HG02852 (cell line): ENCODE results near the gene SNHG17.
"Not testable (repeated sequence)": the region's sequence is repeated elsewhere in the genome, so short reads cannot be mapped to it uniquely, and the experiment has no call there.

Experiments used
- ATAC-seq: cut with Tn5 transposase; IDR thresholded peaks from one replicate; pipeline ENCODE4 v1.9.1; 2021; ENCODE audit warnings: mild to moderate bottlenecking, moderate library complexity; ENCODE audit not compliant: unreplicated experiment

The SNHG17 gene

DNA sequence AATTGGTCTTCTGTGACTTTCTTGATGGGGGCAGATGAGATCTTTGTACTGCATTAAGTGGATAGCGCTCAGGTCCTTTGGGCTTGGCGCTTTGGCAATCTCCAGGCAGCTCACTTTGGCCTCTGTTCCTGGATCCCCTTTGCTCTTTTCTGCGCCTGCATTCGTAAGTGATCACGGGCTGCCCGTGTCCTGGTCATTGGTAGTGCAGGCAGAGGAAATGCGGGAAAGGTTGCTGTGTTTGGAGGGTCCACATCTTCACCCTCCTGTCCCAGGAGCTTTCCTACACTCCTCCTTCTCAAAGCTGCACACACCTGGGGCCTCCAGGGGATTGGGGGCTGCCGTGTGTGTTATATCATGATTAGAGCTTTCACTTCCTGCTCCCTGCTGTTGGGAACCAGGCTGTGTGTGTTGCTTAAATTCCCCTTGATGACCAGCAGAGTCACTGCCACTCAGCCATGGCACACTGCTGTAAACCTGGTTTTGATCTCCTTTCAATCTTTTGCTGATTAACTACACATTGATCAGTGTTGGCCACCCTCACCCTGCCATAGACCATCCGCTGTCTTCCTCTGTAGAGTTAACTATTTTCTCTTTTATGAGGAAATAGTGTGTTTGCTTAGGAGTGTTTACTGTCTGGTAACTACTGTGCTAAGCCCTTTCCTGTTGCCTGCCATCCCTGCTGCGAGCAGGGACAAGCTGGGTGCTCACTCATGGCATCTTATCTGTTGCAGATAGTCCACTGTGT, 13.0 kb upstream of the SNHG17 start:
- no peak for ATAC-seq

DNA sequence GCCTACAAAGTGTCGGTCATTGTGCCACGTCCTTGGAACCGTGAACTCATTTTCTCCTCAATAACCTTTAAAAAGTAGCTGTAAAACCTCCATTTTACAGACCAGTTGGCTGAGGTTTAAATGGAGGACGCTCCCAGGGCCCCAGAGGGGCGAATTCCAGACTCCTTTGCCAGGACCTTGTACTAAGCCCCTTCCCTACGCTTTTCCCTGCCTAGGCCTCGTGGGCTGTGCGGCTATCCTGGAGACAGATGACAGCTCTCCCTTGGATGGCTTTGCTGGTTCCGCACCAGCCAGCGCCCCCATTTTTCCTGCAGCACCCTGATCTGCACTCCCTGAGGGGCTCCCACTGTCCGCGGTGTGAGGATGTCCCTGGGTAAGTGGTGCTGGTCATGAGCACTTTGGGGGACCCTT, 12.1 kb upstream of the SNHG17 start:
- no peak for ATAC-seq

- peak; percentile 81 for ATAC-seq
These were observed 11.5 kb upstream of the SNHG17 start for GRCh38 chr20:38446441-38447209.

GRCh38 chr20:38445901-38446425, 10.8 kb upstream of the SNHG17 start:
- ATAC-seq = no peak

DNA sequence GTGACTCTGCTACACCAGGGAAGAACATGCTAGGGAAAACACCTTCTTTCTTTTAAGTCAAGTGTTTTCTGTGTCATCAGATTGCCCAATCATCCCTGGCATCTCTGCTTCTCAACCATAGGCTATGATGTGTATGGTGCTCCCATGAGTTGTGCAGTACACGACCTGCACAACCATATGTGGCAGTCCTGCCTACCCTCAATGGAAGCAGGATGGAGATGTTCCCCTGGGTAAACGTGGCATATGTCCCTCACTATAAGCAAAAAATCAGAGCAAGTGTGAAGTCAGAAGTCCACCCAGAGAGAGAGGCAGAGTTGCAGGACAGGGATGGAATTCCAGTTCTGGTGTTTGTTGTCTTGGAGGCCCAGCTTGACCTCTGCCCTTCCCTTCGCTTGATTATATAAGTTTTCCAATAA, 10.3 kb upstream of the SNHG17 start:
- ATAC-seq = no peak

DNA sequence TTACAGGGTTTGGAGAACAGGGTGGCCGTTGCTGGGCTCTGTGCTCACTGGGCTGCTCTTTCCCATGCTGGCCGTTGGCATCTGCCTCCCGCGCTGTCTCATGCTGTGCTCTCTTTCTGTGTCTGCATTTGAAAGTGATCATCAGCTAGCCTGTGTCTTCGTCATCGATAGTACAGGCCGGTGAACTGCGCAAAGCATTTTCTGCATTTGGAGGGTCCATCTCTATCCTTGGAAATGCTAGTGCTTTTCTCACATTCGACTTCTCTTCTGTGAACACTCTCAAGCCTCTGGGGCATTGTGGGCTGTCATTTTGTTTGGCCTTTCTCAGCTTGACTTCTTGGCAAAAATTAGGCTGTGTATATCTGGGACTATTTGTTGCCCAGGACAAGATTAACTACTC, 6.8 kb upstream of the SNHG17 start:
- no peak for ATAC-seq

DNA sequence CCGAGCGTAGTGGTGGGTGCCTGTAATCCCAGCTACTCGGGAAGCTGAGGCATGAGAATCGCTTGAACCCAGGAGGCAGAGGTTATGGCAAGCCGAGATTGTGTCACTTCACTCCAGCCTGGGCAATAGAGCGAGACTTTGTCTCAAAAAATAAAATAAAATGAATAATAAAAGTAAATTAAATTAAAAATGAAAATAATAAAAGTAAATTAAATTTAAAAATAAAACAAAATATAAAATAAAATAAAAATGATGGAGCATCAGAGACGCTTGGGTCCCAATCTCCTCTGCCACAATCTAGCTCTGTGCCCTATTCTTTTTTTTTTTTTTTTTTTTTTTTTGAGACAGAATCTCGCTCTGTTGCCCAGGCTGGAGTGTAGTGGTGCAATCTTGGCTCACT, 6.0 kb upstream of the SNHG17 start:
- ATAC-seq = not testable (repeated sequence)

- no peak for ATAC-seq
These were observed 2.7 kb upstream of the SNHG17 start for GRCh38 chr20:38437796-38438195.

GRCh38 chr20:38435555-38435939, 419 bp upstream of the SNHG17 start:
- ATAC-seq = no peak

GRCh38 chr20:38434301-38434741, 807 bp downstream of the SNHG17 start:
- ATAC-seq = no peak

DNA sequence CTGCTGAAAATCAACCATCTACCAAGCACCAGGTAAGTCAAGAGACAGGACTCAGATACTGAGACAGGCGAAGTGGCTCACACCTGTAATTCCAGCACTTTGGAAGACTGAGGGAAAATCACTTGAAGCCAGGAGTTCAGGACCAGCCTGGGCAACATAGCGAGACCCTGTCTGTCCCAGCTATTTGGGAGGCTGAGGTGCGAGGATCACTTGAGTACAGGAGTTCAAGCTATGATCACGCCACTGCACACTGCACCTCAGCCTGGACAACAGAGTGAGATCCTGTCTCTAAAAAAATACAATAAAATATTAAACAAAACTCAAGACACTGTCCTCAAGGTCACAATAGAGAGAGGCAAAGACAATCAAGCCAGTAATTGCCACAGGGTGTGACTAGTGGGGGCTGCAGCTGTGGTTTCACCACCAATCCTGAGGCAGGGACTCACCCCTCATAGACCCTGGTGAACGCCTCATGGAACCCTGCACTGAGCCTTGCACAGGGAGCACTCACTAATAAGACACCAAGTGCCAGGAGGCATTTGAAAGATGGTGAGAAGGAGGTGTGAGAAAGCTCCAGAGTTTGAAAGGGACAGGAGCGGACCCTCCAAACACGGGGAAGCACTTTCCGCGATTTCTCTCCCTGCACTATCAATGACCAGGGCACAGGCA, 1.7 kb downstream of the SNHG17 start:
- ATAC-seq = no peak

GRCh38 chr20:38432870-38433269, 2.3 kb downstream of the SNHG17 start:
- not testable (repeated sequence) for ATAC-seq

GRCh38 chr20:38432292-38432691, 2.8 kb downstream of the SNHG17 start:
- ATAC-seq = no peak

- no peak for ATAC-seq
These were observed 4.3 kb downstream of the SNHG17 start for GRCh38 chr20:38430679-38431325.

- no peak for ATAC-seq
These were observed 5.8 kb downstream of the SNHG17 start for GRCh38 chr20:38429301-38429700.

- ATAC-seq = no peak
These were observed 6.3 kb downstream of the SNHG17 start for GRCh38 chr20:38428800-38429199.

GRCh38 chr20:38427655-38428023, 7.5 kb downstream of the SNHG17 start:
- ATAC-seq = no peak

DNA sequence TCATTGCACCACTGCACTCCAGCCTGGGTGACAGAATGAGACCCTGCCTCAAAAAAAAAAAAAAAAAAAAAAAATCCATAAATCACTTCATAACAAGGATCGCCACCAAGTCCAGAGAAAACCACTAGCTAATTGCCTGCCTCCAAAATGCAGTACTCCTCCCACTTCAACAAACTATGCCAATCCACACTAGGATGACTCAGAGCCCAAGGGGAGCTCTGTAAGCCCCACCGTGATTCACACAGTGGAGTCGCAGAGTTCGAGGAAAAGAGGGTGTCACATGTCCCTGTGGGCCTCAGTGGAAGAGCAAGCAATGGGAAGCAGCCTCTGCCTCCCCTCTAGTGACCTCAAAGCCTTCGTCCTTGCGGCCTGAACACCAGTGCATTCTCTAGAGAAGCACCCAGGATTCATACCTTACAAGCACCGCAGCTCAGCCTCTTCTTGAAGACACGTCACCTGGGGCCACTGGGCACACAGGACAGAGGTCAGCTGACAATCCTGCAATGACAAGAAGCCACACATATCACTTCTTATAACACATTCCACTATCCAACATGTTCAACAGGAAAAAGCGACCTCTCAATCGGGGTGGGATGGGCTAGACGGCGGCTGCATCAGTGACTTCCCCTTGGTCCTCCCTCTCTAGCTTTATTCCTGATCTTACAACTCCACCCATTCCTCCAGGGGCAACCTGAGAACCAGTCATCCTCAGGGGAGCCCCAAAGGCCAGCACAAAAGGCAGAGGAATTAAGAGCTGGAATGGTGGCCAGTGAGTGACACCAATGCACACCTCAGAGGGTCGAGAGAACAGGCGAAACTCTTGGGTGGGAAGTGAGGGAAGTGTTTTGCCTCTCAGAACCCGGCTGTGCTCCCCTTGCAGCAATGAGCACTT, 8.9 kb downstream of the SNHG17 start:
- no peak for ATAC-seq

DNA sequence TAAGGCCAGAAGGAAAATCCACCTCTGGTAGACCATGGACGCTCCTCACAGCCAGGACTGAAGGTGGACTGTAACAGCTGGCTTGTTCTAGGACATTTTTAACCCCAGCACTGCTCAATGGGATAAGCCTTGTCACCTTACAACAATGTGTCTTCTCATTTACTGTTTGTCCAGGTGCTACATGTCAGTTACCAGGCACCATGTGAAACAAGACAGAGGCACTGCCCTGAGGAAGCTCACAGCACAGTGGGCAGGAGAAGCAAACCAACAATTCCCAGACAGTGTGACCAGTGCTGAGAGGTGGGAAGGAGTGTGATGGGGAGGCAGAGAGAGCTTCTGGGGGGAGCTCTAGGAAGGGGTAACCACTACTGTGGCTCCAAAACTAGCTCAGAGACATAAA, 10.7 kb downstream of the SNHG17 start:
- ATAC-seq = no peak

DNA sequence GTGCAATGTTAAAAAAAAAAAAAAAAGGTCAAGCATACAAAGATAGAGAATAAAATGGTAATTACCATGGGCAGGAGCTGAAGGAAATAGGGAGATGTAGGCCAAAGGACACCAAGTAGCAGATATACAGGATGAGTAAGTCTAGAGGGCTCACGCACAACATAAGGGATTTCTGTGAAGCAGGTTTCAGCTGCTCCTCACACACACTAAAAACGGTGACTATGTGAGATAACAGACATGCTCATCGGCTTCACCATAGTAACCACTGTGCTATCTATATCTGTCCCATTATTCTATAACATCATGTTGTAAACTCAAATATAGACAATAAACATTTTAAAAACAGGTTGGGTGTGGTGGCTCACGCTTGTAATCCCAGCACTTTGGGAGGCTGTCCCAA, 11.6 kb downstream of the SNHG17 start:
- ATAC-seq = no peak
